ENCODE data around the gene PACSIN2.
"Not testable (repeated sequence)": the region's sequence is repeated elsewhere in the genome, so short reads cannot be mapped to it uniquely, and the experiment has no call there.

Gene PACSIN2

GRCh38 chr22:42964994-42965699, 49.8 kb downstream of the PACSIN2 start:
- no peak for DNase-seq

- no peak for DNase-seq
These were observed 51.7 kb downstream of the PACSIN2 start for GRCh38 chr22:42963231-42963595.

GRCh38 chr22:42962295-42963230, 52.4 kb downstream of the PACSIN2 start:
- no peak for DNase-seq

GRCh38 chr22:42961810-42962209, 53.1 kb downstream of the PACSIN2 start:
- peak; percentile 36 for DNase-seq

- not testable (repeated sequence) for DNase-seq
These were observed 53.6 kb downstream of the PACSIN2 start for GRCh38 chr22:42961400-42961690.

- DNase-seq = no peak
These were observed 54.2 kb downstream of the PACSIN2 start for GRCh38 chr22:42960531-42961399.

GRCh38 chr22:42959576-42960509, 55.1 kb downstream of the PACSIN2 start:
- peak; percentile 62 for DNase-seq

GRCh38 chr22:42958937-42959336, 56.0 kb downstream of the PACSIN2 start:
- no peak for DNase-seq

GRCh38 chr22:42957958-42958357, 57.0 kb downstream of the PACSIN2 start:
- no peak for DNase-seq

- DNase-seq = no peak
These were observed 57.4 kb downstream of the PACSIN2 start for GRCh38 chr22:42957544-42957943.

GRCh38 chr22:42955848-42956247, 59.1 kb downstream of the PACSIN2 start:
- no peak for DNase-seq

- DNase-seq = no peak
These were observed 59.8 kb downstream of the PACSIN2 start for GRCh38 chr22:42955087-42955635.

GRCh38 chr22:42953751-42954150, 61.2 kb downstream of the PACSIN2 start:
- not testable (repeated sequence) for DNase-seq

GRCh38 chr22:42951093-42951710, 63.7 kb downstream of the PACSIN2 start:
- no peak for DNase-seq

- DNase-seq = no peak
These were observed 64.7 kb downstream of the PACSIN2 start for GRCh38 chr22:42950281-42950680.

GRCh38 chr22:42949159-42949558, 65.8 kb downstream of the PACSIN2 start:
- peak; percentile 44 for DNase-seq

GRCh38 chr22:42948294-42948693, 66.7 kb downstream of the PACSIN2 start:
- DNase-seq = no peak

GRCh38 chr22:42947211-42947990, 67.5 kb downstream of the PACSIN2 start:
- no peak for DNase-seq

GRCh38 chr22:42946546-42947198, 68.3 kb downstream of the PACSIN2 start:
- no peak for DNase-seq

- no peak for DNase-seq
These were observed 69.2 kb downstream of the PACSIN2 start for GRCh38 chr22:42945736-42946135.

Data from fibroblast of skin of abdomen (primary cell).